Measurements from ENCODE around the gene RS1. TPM values are rescaled to one million over a fixed set of nuclear protein-coding genes. Genes with fewer than 3 reads are reported as not detected.

Gene RS1
- polyA plus RNA-seq, 1 donor (not counting 4 experiments of a cell fraction or from before 2014, with no cell fraction given): not detected

GRCh38 chrX:18630934-18631333 is 41.0 kb downstream of the RS1 start:
- Histone ChIP-seq H3K27ac (ENCODE audit: control insufficient read depth, insufficient read depth, low read length) (no peak overlapping the region), H3K4me2 (ENCODE audit: control insufficient read depth, extremely low read depth, insufficient read depth, low read depth, low read length) (no peak overlapping the region), H3K9ac (ENCODE audit: control insufficient read depth, extremely low read depth, insufficient read depth, low read length) (no peak overlapping the region), H2AFZ (ENCODE audit: control insufficient read depth, low read length) (no peak overlapping the region), H3K9me1 (ENCODE audit: control insufficient read depth, extremely low read depth, insufficient read depth, low read length) (no peaks in the 10 kb centered on the region), H3K9me3 (ENCODE audit: control insufficient read depth, low read depth, low read length) (no peaks in the 10 kb centered on the region), H3K4me3 (ENCODE audit: control insufficient read depth in 2 of 3, extremely low read depth in 1 of 3, insufficient read depth in 2 of 3, low read depth in 1 of 3, low read length in 3 of 3) (no peak overlapping the region), H3K36me3 (ENCODE audit: control insufficient read depth in 2 of 2, extremely low read depth in 1 of 2, insufficient read depth in 2 of 2, low read length in 2 of 2) (no peaks in the 10 kb centered on the region), H3K79me2 (ENCODE audit: control insufficient read depth, insufficient read depth, low read length) (no peaks in the 10 kb centered on the region), H4K20me1 (ENCODE audit: control insufficient read depth, extremely low read depth, insufficient read depth, low read length) (no peaks in the 10 kb centered on the region), H3K27me3 (ENCODE audit: control insufficient read depth, extremely low read depth, insufficient read depth, low read length) (no peaks in the 10 kb centered on the region), H3K4me1 (ENCODE audit: control insufficient read depth, extremely low read depth, insufficient read depth, low read length) (no peaks in the 10 kb centered on the region)
- DNase-seq (ENCODE audit: low read depth, low spot score) (no peak), FAIRE-seq (no peak)
- dilution Hi-C loops (cut with MboI; ENCODE audit: extremely low pct_ligation_motif_present, low sequenced_read_pairs): no loop called here
- no peak for TF ChIP-seq CTCF (optimal IDR thresholded peaks at IDR 0.05 in 1 of 3, IDR thresholded peaks at IDR 0.05 in 1 of 3, conservative IDR thresholded peaks at IDR 0.05 in 1 of 3; ENCODE audit: extremely low read depth in 1 of 3, insufficient read depth in 2 of 3, low read length in 3 of 3)
- no peak for TF ChIP-seq EZH2 (IDR thresholded peaks at IDR 0.05; ENCODE audit: low read length)

- no peaks in the 10 kb centered on the region for H3K9me3 ChIP-seq (ENCODE audit: control insufficient read depth, low read depth, low read length)
- H3K4me3 ChIP-seq (ENCODE audit: control insufficient read depth in 2 of 3, extremely low read depth in 1 of 3, insufficient read depth in 2 of 3, low read depth in 1 of 3, low read length in 3 of 3): no peak overlapping the region
- H3K9ac ChIP-seq (ENCODE audit: control insufficient read depth, extremely low read depth, insufficient read depth, low read length): no peak overlapping the region
- H3K27ac ChIP-seq (ENCODE audit: control insufficient read depth, insufficient read depth, low read length): no peak overlapping the region
- no peaks in the 10 kb centered on the region for H3K27me3 ChIP-seq (ENCODE audit: control insufficient read depth, extremely low read depth, insufficient read depth, low read length)
- no peak for TF ChIP-seq CTCF (optimal IDR thresholded peaks at IDR 0.05 in 1 of 3, IDR thresholded peaks at IDR 0.05 in 1 of 3, conservative IDR thresholded peaks at IDR 0.05 in 1 of 3; ENCODE audit: extremely low read depth in 1 of 3, insufficient read depth in 2 of 3, low read length in 3 of 3)
- no peak for TF ChIP-seq EZH2 (IDR thresholded peaks at IDR 0.05; ENCODE audit: low read length)
- no peak overlapping the region for H2AFZ ChIP-seq (ENCODE audit: control insufficient read depth, low read length)
- no peaks in the 10 kb centered on the region for H3K79me2 ChIP-seq (ENCODE audit: control insufficient read depth, insufficient read depth, low read length)
- H3K4me1 ChIP-seq (ENCODE audit: control insufficient read depth, extremely low read depth, insufficient read depth, low read length): no peaks in the 10 kb centered on the region
- H3K36me3 ChIP-seq (ENCODE audit: control insufficient read depth in 2 of 2, extremely low read depth in 1 of 2, insufficient read depth in 2 of 2, low read length in 2 of 2): no peaks in the 10 kb centered on the region
- DNase-seq (ENCODE audit: low read depth, low spot score) (no peak), FAIRE-seq (no peak)
- no peak overlapping the region for H3K4me2 ChIP-seq (ENCODE audit: control insufficient read depth, extremely low read depth, insufficient read depth, low read depth, low read length)
- dilution Hi-C loops (cut with MboI; ENCODE audit: extremely low pct_ligation_motif_present, low sequenced_read_pairs): no loop called here
- H3K9me1 ChIP-seq (ENCODE audit: control insufficient read depth, extremely low read depth, insufficient read depth, low read length): no peaks in the 10 kb centered on the region
- no peaks in the 10 kb centered on the region for H4K20me1 ChIP-seq (ENCODE audit: control insufficient read depth, extremely low read depth, insufficient read depth, low read length)
These were observed 47.3 kb downstream of the RS1 start for GRCh38 chrX:18624599-18624998.
